SK-N-SH (cell line): ENCODE data around the gene MRPL36. TPM values are rescaled to one million over a fixed set of nuclear protein-coding genes. Genes with fewer than 3 reads are reported as not detected.

ENCODE experiments used
- CTCF ChIA-PET: fragments of 300-600, 350-600 bp; formaldehyde crosslinking; extraction: SDS; loops from one replicate; lab custom pipeline; 2021; lab: Yijun Ruan, JAX
- POLR2A ChIA-PET: fragments of 350-600 bp; sonication (Branson Sonifier 250); formaldehyde crosslinking; extraction: SDS; loops from one replicate; lab custom pipeline; 2020; ENCODE audit warnings: antibody characterized with exemption, inconsistent platforms; lab: Yijun Ruan, JAX
- DNase-seq: peaks from one replicate; pipeline ENCODE4 v3.0.0; 2012
- H2AFZ ChIP-seq: fragments of 200-600 bp; sonication (generic); 2 replicates; pipeline ENCODE4 v1.8.1; 2016; ENCODE audit warnings: antibody characterized with exemption, mild to moderate bottlenecking, low read depth
- H3F3A ChIP-seq: fragments of 200-600 bp; sonication (generic); replicated peaks from 2 replicates; pipeline ENCODE3; 2016; ENCODE audit warnings: antibody characterized with exemption, mild to moderate bottlenecking; ENCODE audit not compliant: insufficient read depth
- H3K27ac ChIP-seq, 2 experiments: fragments of 200-500 bp in 1 of 2; fragments of 200-600 bp in 1 of 2; sonication (Bioruptor generic) in 1 of 2; sonication (generic), shearing (Covaris generic) in 1 of 2; 2 replicates each; pipeline versions ENCODE4 v1.5.1 to v1.6.1; 2014 to 2016; ENCODE audit warnings: low read depth in 2 of 2, inconsistent platforms in 1 of 2, low read length in 1 of 2, mild to moderate bottlenecking in 1 of 2, mixed read lengths in 1 of 2
- H3K27me3 ChIP-seq: fragments of 200-600 bp; sonication (generic), shearing (Covaris generic); 2 replicates; pipeline ENCODE4 v1.6.1; 2016; ENCODE audit warnings: mixed run types; ENCODE audit not compliant: insufficient read depth
- H3K36me3 ChIP-seq, 2 experiments: fragments of 200-500 bp in 1 of 2; fragments of 200-600 bp in 1 of 2; sonication (Bioruptor generic) in 1 of 2; sonication (generic) in 1 of 2; replicated peaks in 1 of 2; 2 replicates each; pipeline versions ENCODE3 to v1.5.1; 2014 to 2016; ENCODE audit warnings: low read length in 1 of 2, mild to moderate bottlenecking in 1 of 2; ENCODE audit not compliant: insufficient read depth in 2 of 2, control insufficient read depth in 1 of 2
- H3K4me1 ChIP-seq, 2 experiments: fragments of 200-500 bp in 1 of 2; fragments of 200-600 bp in 1 of 2; sonication (Bioruptor generic) in 1 of 2; sonication (generic), shearing (Covaris generic) in 1 of 2; 2 replicates each; pipeline versions ENCODE4 v1.5.1 to v1.6.1; 2014 to 2016; ENCODE audit warnings: low read depth in 1 of 2, low read length in 1 of 2, mixed run types in 1 of 2; ENCODE audit not compliant: insufficient read depth in 2 of 2, control insufficient read depth in 1 of 2
- H3K4me2 ChIP-seq: fragments of 200-600 bp; sonication (generic), shearing (Covaris generic); 2 replicates; pipeline ENCODE4 v1.6.1; 2017; ENCODE audit warnings: mixed run types
- H3K4me3 ChIP-seq, 2 experiments: fragments of 200-500 bp in 1 of 2; fragments of 200-600 bp in 1 of 2; sonication (Bioruptor generic) in 1 of 2; sonication (generic), shearing (Covaris generic) in 1 of 2; 2 replicates each; pipeline versions ENCODE4 v1.5.1 to v1.8.1; 2014 to 2016; ENCODE audit warnings: low read depth in 2 of 2, inconsistent platforms in 1 of 2, low read length in 1 of 2, mild to moderate bottlenecking in 1 of 2, mixed read lengths in 1 of 2, moderate library complexity in 1 of 2
- H3K79me2 ChIP-seq: fragments of 200-600 bp; sonication (generic); 2 replicates; pipeline ENCODE4 v1.8.1; 2017; ENCODE audit warnings: mild to moderate bottlenecking; ENCODE audit not compliant: insufficient read depth
- H3K9ac ChIP-seq: fragments of 200-600 bp; sonication (generic); 2 replicates; pipeline ENCODE4 v1.6.1; 2017; ENCODE audit warnings: mixed run types
- H3K9me2 ChIP-seq: fragments of 200-600 bp; sonication (generic); 2 replicates; pipeline ENCODE4 v1.6.1; 2017; ENCODE audit warnings: mixed run types
- H3K9me3 ChIP-seq: fragments of 200-600 bp; sonication (generic); 2 replicates; pipeline ENCODE4 v1.6.1; 2017; ENCODE audit warnings: mixed run types, mild to moderate bottlenecking, moderate library complexity
- H4K20me1 ChIP-seq: fragments of 200-600 bp; sonication (generic); 2 replicates; pipeline ENCODE4 v1.6.1; 2017; ENCODE audit warnings: mild to moderate bottlenecking, mixed run types; ENCODE audit not compliant: insufficient read depth
- CHD2 ChIP-seq: fragments of 150-350 bp; IDR thresholded peaks from 2 replicates; pipeline ENCODE4 v1.6.1; 2018; ENCODE audit warnings: low read length; ENCODE audit not compliant: partially characterized antibody
- ELF1 ChIP-seq: IDR thresholded peaks from 2 replicates; pipeline ENCODE4 v1.4.0; 2012
- EZH2phosphoT487 ChIP-seq: fragments of 200-600 bp; sonication (generic); IDR thresholded peaks from 2 replicates; pipeline ENCODE4 v1.6.1; 2017; ENCODE audit warnings: low read depth, mixed run types, mild to moderate bottlenecking, antibody characterized with exemption, moderate library complexity, borderline replicate concordance
- FOXJ3 ChIP-seq: sonication (generic); formaldehyde crosslinking; IDR thresholded peaks from 2 replicates; pipeline ENCODE4 v1.5.1; 2020; ENCODE audit warnings: mild to moderate bottlenecking, missing genetic modification reagents
- FOXM1 ChIP-seq: IDR thresholded peaks from 2 replicates; pipeline ENCODE4 v1.4.0; 2012; ENCODE audit warnings: low read depth, mild to moderate bottlenecking
- GATA2 ChIP-seq: sonication (generic); formaldehyde crosslinking; IDR thresholded peaks from 2 replicates; pipeline ENCODE4 v1.5.0; 2020; ENCODE audit warnings: mild to moderate bottlenecking, missing genetic modification reagents
- JUND ChIP-seq: IDR thresholded peaks from 2 replicates; pipeline ENCODE4 v1.4.0; 2012
- MEF2A ChIP-seq: IDR thresholded peaks from 2 replicates; pipeline ENCODE4 v1.4.0; 2012; ENCODE audit warnings: low read depth, borderline replicate concordance
- MXI1 ChIP-seq: IDR thresholded peaks from 2 replicates; pipeline ENCODE4 v1.6.1; 2012; ENCODE audit warnings: mild to moderate bottlenecking, low read depth, low read length, improper control_type of control experiment
- NFIC ChIP-seq: IDR thresholded peaks from 2 replicates; pipeline ENCODE4 v1.4.0; 2012; ENCODE audit warnings: borderline replicate concordance
- POLR2AphosphoS5 ChIP-seq: IDR thresholded peaks from 2 replicates; pipeline ENCODE4 v1.6.1; 2012; ENCODE audit warnings: low read depth, low read length
- RAD21 ChIP-seq: IDR thresholded peaks from 2 replicates; pipeline ENCODE4 v1.6.1; 2012; ENCODE audit warnings: mild to moderate bottlenecking, low read length
- RCOR1 ChIP-seq: fragments of 150-350 bp; IDR thresholded peaks from 2 replicates; pipeline ENCODE4 v1.6.1; 2017; ENCODE audit warnings: antibody characterized with exemption, low read length
- RFX5 ChIP-seq: IDR thresholded peaks from 2 replicates; pipeline ENCODE4 v1.6.1; 2012; ENCODE audit warnings: mild to moderate bottlenecking, improper control_type of control experiment, low read length
- RXRA ChIP-seq: IDR thresholded peaks from 2 replicates; pipeline ENCODE4 v1.4.0; 2012; ENCODE audit warnings: low read depth, mild to moderate bottlenecking, borderline replicate concordance
- SIN3A ChIP-seq: IDR thresholded peaks from 2 replicates; pipeline ENCODE4 v1.6.1; 2012; ENCODE audit warnings: low read depth, mild to moderate bottlenecking, low read length, moderate library complexity, borderline replicate concordance
- SMC3 ChIP-seq: IDR thresholded peaks from 2 replicates; pipeline ENCODE4 v1.6.1; 2012; ENCODE audit warnings: low read depth, low read length, improper control_type of control experiment
- TAF1 ChIP-seq: IDR thresholded peaks from 2 replicates; pipeline ENCODE4 v1.6.1; 2012; ENCODE audit warnings: low read depth, mild to moderate bottlenecking, low read length, moderate library complexity, borderline replicate concordance
- USF1 ChIP-seq: IDR thresholded peaks from 2 replicates; pipeline ENCODE4 v1.4.0; 2012; ENCODE audit warnings: low read depth, borderline replicate concordance
- USF2 ChIP-seq: fragments of 150-350 bp; IDR thresholded peaks from 2 replicates; pipeline ENCODE4 v1.6.1; 2017; ENCODE audit warnings: antibody characterized with exemption, low read length, low read depth, borderline replicate concordance
- YY1 ChIP-seq: IDR thresholded peaks from 2 replicates; pipeline ENCODE4 v1.4.0; 2012; ENCODE audit warnings: low read depth, mild to moderate bottlenecking
- whole genome bisulfite sequencing: methylation state at CpG from one replicate; pipeline ENCODE4 v1.1.6; 2017; ENCODE audit warnings: low lambda C conversion rate; 5-methylcytosine and 5-hydroxymethylcytosine counted together
- polyA plus RNA-seq, 3 experiments: library from polyadenylated mRNA; depleted of rRNA; stranded (reverse); fragments of >200 nt; gene quantifications; 2 replicates each; pipeline ENCODE4 v1.2.3, GENCODE V29; 2012

The MRPL36 gene
- polyA plus RNA-seq, 1 of the 3 experiments (the other 2 are of a cell fraction): 78.4 TPM

- H3K79me2 ChIP-seq: no peaks in the 10 kb centered on the region
- peaks cover 79% of the 10 kb centered on the region for H3K27me3 ChIP-seq
- no peak overlapping the region for H2AFZ ChIP-seq
- CTCF ChIA-PET: interaction anchor here (1.1 kb wide), 1 partner anchor 22 kb away, joined by 3 read pairs; no protein-coding TSS in a partner anchor
- H4K20me1 ChIP-seq: no peaks in the 10 kb centered on the region
- H3K4me3 ChIP-seq: no peak overlapping the region; a peak in 1 of 4 replicates
- H3K4me2 ChIP-seq: no peak overlapping the region
- no peak for DNase-seq
- H3F3A ChIP-seq: no peaks in the 10 kb centered on the region
- no peaks in the 10 kb centered on the region for H3K9me2 ChIP-seq
- no peak overlapping the region for H3K9ac ChIP-seq
- H3K4me1 ChIP-seq: no peaks in the 10 kb centered on the region
- H3K36me3 ChIP-seq: no peaks in the 10 kb centered on the region
- H3K9me3 ChIP-seq: no peaks in the 10 kb centered on the region
- 0% methylated on average over 3 of the region's 3 CpGs for WGBS
- POLR2A ChIA-PET: no interaction called here
- no peak for TF ChIP-seq RXRA
- TF ChIP-seq FOXJ3 (CRISPR knock-in tag): no peak
- no peak for TF ChIP-seq MEF2A
- no peak for TF ChIP-seq POLR2AphosphoS5
- TF ChIP-seq RFX5: no peak
- H3K27ac ChIP-seq: no peak overlapping the region
These were observed 41.1 kb downstream of the MRPL36 start for GRCh38 chr5:1758574-1758973.

GRCh38 chr5:1757511-1757910 lies 42.1 kb downstream of the MRPL36 start:
- H3K9ac ChIP-seq: no peak overlapping the region
- no peaks in the 10 kb centered on the region for H3F3A ChIP-seq
- POLR2A ChIA-PET: no interaction called here
- H2AFZ ChIP-seq: no peak overlapping the region
- no peak overlapping the region for H3K4me3 ChIP-seq
- CTCF ChIA-PET: no interaction called here
- H3K27ac ChIP-seq: no peak overlapping the region
- 34% methylated on average over 10 of the region's 10 CpGs for WGBS
- TF ChIP-seq FOXJ3 (CRISPR knock-in tag) (no peak), SIN3A (no peak), EZH2phosphoT487 (no peak), MXI1 (no peak), SMC3 (no peak), USF1 (no peak), TAF1 (no peak), YY1 (no peak), RCOR1 (no peak), CHD2 (no peak), NFIC (no peak), FOXM1 (no peak), USF2 (no peak), ELF1 (no peak), JUND (no peak), RAD21 (no peak), GATA2 (CRISPR knock-in tag) (no peak)
- TF ChIP-seq, all 33 proteins: peak for 0
- H3K36me3 ChIP-seq: no peaks in the 10 kb centered on the region
- H4K20me1 ChIP-seq: no peaks in the 10 kb centered on the region
- H3K9me2 ChIP-seq: no peaks in the 10 kb centered on the region
- DNase-seq: no peak
- H3K27me3 ChIP-seq: peaks cover 79% of the 10 kb centered on the region
- H3K79me2 ChIP-seq: no peaks in the 10 kb centered on the region
- H3K4me1 ChIP-seq: no peaks in the 10 kb centered on the region
- no peaks in the 10 kb centered on the region for H3K9me3 ChIP-seq
- no peak overlapping the region for H3K4me2 ChIP-seq
